ENCODE results near the gene P2RX1. TPM values are rescaled to one million over a fixed set of nuclear protein-coding genes. Genes with fewer than 3 reads are reported as not detected.

P2RX1 gene
- total and polyA plus RNA-seq, 2 of the 4 experiments (the other 2 are of a cell fraction) = not detected

GRCh38 chr17:3859940-3860339, 56.3 kb downstream of the P2RX1 start:
- no TSS peak for BruUV-seq (replicated peaks)
- Histone ChIP-seq H2AFZ (replicated peaks; ENCODE audit: low read length, poor library complexity) (peak overlapping the region; percentile 21), H3K56ac (ENCODE audit: extremely low read depth, insufficient read depth, low read length) (no peak overlapping the region), H4K5ac (ENCODE audit: low read depth, low read length) (no peak overlapping the region), H2BK5ac (ENCODE audit: low read depth, low read length, poor library complexity, severe bottlenecking) (no peak overlapping the region), H4K8ac (ENCODE audit: low read depth in 2 of 2, low read length in 2 of 2) (no peak overlapping the region), H3K4ac (ENCODE audit: low read depth, low read length) (no peak overlapping the region), H3K4me2 (ENCODE audit: low read depth, low read length) (no peak overlapping the region), H2AK5ac (ENCODE audit: low read depth, low read length) (no peak overlapping the region), H3K23ac (ENCODE audit: low read depth, low read length) (no peak overlapping the region), H3K9me3 (ENCODE audit: control insufficient read depth, insufficient read depth, low read length) (no peaks in the 10 kb centered on the region), H2AK9ac (replicated peaks; ENCODE audit: low read depth, low read length, poor library complexity) (peak overlapping the region; percentile 9), H2BK120ac (ENCODE audit: low read depth, low read length) (no peak overlapping the region), H3K79me1 (ENCODE audit: low read depth in 1 of 2, low read length in 2 of 2) (no peaks in the 10 kb centered on the region), H3K4me3 (ENCODE audit: insufficient read depth, low read depth, low read length) (no peak overlapping the region), H4K91ac (ENCODE audit: insufficient read depth, low read depth, low read length) (no peak overlapping the region), H2BK15ac (ENCODE audit: low read depth, low read length) (no peak overlapping the region), H4K20me1 (ENCODE audit: insufficient read depth, low read length) (no peaks in the 10 kb centered on the region), H3K27me3 (ENCODE audit: control insufficient read depth, insufficient read depth, low read length) (no peaks in the 10 kb centered on the region), H3K14ac (replicated peaks; ENCODE audit: low read depth, low read length) (no peak overlapping the region), H3K27ac (ENCODE audit: insufficient read depth, low read length) (no peak overlapping the region), H3K9ac (ENCODE audit: low read depth, low read length) (no peak overlapping the region), H3K9me1 (ENCODE audit: insufficient read depth, low read length) (no peaks in the 10 kb centered on the region), H2BK20ac (ENCODE audit: low read depth, low read length) (no peak overlapping the region), H3K18ac (ENCODE audit: low read depth, low read length) (no peak overlapping the region), H3K4me1 (ENCODE audit: control insufficient read depth, insufficient read depth, low read length) (no peaks in the 10 kb centered on the region), H3K36me3 (ENCODE audit: control insufficient read depth, insufficient read depth, low read length) (peaks cover 8% of the 10 kb centered on the region)
- intact Hi-C loops (cut with micrococcal nuclease) (loop anchor here (10.0 kb wide), 1 partner anchor 215 kb away; no protein-coding TSS in a partner anchor), in situ Hi-C loops (cut with MboI; ENCODE audit: low sequenced_read_pairs) (no loop called here), dilution Hi-C loops (cut with HindIII; ENCODE audit: low sequenced_read_pairs, unreplicated experiment) (no loop called here)
- ChIA-PET CTCF (interaction anchor here (1.2 kb wide), 1 partner anchor 14 kb away, joined by 3 read pairs; the partner anchor contains the start of gene NCBP3), POLR2A (ENCODE audit: unreplicated experiment) (no interaction called here)
- WGBS, 2 experiments (ENCODE audit: extremely low coverage in 2 of 2, insufficient read length in 1 of 2) = 46% methylated on average over 3 of the region's 9 CpGs; no CpG with 5 or more reads in 1 of the 2 experiments
- DNase-seq = no peak
- ATAC-seq (ENCODE audit: low read depth) = no peak
- TF ChIP-seq MAFK (IDR thresholded peaks at IDR 0.05; ENCODE audit: low read depth, low read length) (no peak), CHD1 (IDR thresholded peaks at IDR 0.05; ENCODE audit: low read depth, low read length) (no peak), SMC3 (IDR thresholded peaks at IDR 0.05; ENCODE audit: low read depth, low read length) (no peak), POLR2A (IDR thresholded peaks at IDR 0.05; ENCODE audit: low read depth, low read length) (no peak), RCOR1 (IDR thresholded peaks at IDR 0.05; ENCODE audit: insufficient replicate concordance, low read length) (no peak), FOS (IDR thresholded peaks at IDR 0.05; ENCODE audit: low read depth, low read length) (no peak), MAZ (IDR thresholded peaks at IDR 0.05; ENCODE audit: borderline replicate concordance, low read depth, low read length) (no peak), RFX5 (IDR thresholded peaks at IDR 0.05; ENCODE audit: low read depth, low read length) (no peak), CTCF (conservative IDR thresholded peaks at IDR 0.05; ENCODE audit: low read depth, low read length) (no peak), BHLHE40 (IDR thresholded peaks at IDR 0.05; ENCODE audit: low read depth, low read length) (no peak)
